MG63 (cell line): Measurements from ENCODE around the gene KCTD15. TPM values are rescaled to one million over a fixed set of nuclear protein-coding genes. Genes with fewer than 3 reads are reported as not detected.
A peak's percentile ranks its signal among the peaks of the same experiment; 100 is the strongest.

Experiments used
- DNase-seq: peaks from one replicate; pipeline ENCODE4 v3.0.0-alpha.2; 2020
- H3K27me3 ChIP-seq: fragments of 250-450 bp; sonication (Bioruptor Pico); 2 replicates; pipeline ENCODE4 v1.5.1; 2020; ENCODE audit warnings: mild to moderate bottlenecking, moderate library complexity
- H3K36me3 ChIP-seq: fragments of 250-450 bp; sonication (Bioruptor Pico); 2 replicates; pipeline ENCODE4 v1.5.1; 2020; ENCODE audit warnings: mild to moderate bottlenecking, moderate library complexity
- H3K4me3 ChIP-seq: fragments of 250-450 bp; sonication (Bioruptor Pico); 2 replicates; pipeline ENCODE4 v1.5.1; 2020; ENCODE audit warnings: mild to moderate bottlenecking, moderate library complexity
- H3K9me3 ChIP-seq: fragments of 250-450 bp; sonication (Bioruptor Pico); 2 replicates; pipeline ENCODE4 v1.5.1; 2020; ENCODE audit warnings: mild to moderate bottlenecking, moderate library complexity
- total RNA-seq: library from RNA; depleted of rRNA; stranded (reverse); fragments of >200 nt; shearing (Covaris generic); gene quantifications from 2 replicates; pipeline ENCODE4 v1.2.3, GENCODE V29; 2014; ENCODE audit warnings: low replicate concordance

The KCTD15 gene
- total RNA-seq, 1 experiment from 2014 or later: 81.7 TPM

DNA sequence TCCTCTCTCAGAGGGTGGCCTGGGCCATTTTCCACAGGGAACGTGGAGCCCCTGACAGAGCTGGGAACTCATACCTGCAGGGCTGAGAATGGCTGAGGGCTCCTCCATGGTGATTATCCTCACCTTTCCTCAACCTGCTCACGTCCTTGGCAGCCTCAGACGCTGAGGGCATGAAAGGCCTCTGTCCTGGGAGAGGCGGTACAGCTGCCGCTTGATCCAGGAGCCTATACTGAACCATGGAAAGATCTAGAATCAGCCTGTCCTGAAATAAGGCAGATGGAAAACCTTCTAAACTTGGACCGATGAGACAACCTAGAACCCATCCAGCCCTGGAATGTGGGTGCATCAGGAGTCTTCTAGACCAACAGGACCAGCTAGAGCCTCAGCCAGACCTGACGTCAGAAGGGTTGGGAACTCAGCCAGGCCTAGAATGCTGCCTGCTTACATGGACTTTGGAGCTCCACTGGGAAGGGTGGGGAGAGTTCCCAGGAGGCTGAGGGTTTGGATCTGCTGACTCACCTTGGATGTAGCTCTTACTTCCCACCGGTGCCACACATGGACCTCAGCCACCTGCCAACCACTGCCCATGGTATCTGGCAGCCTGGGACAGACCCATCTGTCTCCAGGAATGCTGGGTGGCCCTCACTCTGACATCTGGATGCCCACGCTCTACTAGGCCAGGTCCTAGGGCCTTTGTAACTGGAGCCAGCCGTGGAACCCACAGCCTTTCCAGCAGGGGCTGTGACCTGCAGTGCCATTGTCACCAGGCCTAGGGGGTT, 7.5 kb downstream of the KCTD15 start:
- peak; percentile 82 for DNase-seq
- peaks cover 91% of the 10 kb centered on the region for H3K36me3 ChIP-seq
- H3K27me3 ChIP-seq: no peaks in the 10 kb centered on the region
- H3K4me3 ChIP-seq: no peak overlapping the region
- no peaks in the 10 kb centered on the region for H3K9me3 ChIP-seq

DNA sequence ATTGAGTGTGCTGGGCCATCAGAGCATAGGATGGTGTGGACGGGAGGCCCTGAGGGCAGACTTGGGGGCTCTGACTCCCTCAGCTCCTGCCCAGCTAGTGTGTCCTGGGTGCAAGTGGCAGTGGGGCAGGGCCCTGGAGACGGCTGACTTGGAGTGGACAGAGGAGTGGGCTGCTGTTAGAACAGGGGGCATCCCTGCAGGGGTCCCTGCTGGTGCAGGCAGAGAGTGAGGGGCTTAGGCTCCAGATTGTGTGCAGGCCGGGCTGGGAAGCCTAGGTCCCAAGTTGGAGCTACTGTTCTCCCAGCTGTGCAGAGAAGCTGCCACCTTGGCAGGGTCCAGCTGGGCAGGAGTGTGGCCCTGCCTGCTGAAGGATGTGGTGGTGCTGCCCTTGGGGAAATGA, 8.6 kb downstream of the KCTD15 start:
- no peak overlapping the region for H3K4me3 ChIP-seq
- no peaks in the 10 kb centered on the region for H3K9me3 ChIP-seq
- H3K27me3 ChIP-seq: no peaks in the 10 kb centered on the region
- H3K36me3 ChIP-seq: peaks cover 82% of the 10 kb centered on the region
- no peak for DNase-seq

DNA sequence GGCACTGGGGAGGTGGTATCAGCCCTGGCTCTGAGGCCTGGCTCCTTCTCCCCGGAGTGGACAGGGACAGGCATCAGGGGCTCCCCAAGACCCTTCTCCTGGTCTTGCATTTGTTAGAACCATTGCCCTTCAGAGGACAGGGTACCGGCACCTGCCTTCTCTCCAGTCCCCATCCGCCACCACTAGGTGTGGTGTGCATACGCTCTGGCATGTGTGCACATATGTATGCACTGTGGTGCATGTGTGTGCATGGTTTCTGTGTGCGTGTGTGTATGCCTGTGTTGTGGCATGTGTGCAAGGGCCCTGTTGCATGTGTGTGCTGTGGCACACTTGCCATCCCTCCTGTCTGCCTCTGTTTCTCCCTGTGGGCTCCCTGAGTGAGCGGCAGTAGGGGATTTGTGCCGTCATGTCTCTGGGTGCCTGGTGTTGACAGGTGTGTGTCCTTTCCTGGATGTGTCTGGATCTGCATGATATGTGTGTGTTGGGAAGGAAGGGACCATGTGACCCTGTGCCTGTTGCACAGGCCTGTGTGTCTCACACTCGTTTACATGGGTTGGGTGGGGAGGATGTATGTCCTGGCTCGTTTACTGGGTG, 9.3 kb downstream of the KCTD15 start:
- H3K4me3 ChIP-seq: no peak overlapping the region
- no peaks in the 10 kb centered on the region for H3K27me3 ChIP-seq
- H3K9me3 ChIP-seq: no peaks in the 10 kb centered on the region
- H3K36me3 ChIP-seq: peaks cover 80% of the 10 kb centered on the region
- DNase-seq: no peak

DNA sequence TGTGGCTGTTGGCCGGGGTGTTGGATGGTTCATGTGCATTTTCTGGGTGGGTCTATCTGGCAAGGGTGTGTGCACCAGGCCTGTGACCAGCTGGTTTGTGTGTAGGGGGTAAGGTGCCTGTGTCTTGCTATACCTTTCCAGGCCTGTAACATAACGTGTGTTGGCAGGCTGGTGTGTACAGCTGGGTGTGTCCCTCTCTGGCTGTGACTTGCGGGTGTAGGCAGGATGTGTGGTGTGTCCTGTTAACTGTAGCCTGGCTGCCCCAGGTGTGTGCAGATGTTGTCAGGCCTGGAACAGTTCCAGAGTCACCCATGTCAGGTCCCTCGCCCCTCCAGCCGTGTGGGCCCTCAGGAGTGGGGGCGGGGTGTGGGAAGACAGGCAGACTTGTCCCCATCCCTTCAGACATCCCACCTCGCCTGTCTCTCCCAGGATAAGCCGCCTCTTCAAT, 9.8 kb downstream of the KCTD15 start:
- no peak for DNase-seq

DNA sequence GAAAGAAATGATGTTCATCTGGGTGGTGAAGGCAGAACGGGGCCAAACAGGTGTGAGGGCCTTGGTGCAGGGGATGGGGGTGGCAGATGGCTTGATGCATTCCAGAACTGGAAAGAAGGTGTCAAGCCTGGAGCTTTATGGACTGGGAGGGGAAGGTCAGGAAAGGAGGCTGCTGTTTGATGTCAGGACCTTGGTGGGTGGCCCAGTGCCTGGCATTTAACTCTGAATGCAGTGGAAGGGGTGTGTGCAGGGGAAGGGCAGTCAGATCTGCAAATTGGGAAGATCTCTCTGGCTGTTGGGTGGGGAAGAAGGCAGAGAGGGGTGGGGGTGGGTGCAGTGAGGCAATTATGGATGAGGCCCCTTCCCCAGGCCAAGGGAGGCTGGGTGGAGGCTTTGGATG, 11.7 kb downstream of the KCTD15 start:
- Histone ChIP-seq H3K36me3 (peaks cover 81% of the 10 kb centered on the region), H3K4me3 (no peak overlapping the region), H3K27me3 (no peaks in the 10 kb centered on the region), H3K9me3 (no peaks in the 10 kb centered on the region)
- DNase-seq: no peak

More for the DNA sequence above, 9.8 kb downstream of the KCTD15 start:
- Histone ChIP-seq H3K36me3 (peaks cover 78% of the 10 kb centered on the region), H3K27me3 (no peaks in the 10 kb centered on the region), H3K4me3 (no peak overlapping the region), H3K9me3 (no peaks in the 10 kb centered on the region)

DNA sequence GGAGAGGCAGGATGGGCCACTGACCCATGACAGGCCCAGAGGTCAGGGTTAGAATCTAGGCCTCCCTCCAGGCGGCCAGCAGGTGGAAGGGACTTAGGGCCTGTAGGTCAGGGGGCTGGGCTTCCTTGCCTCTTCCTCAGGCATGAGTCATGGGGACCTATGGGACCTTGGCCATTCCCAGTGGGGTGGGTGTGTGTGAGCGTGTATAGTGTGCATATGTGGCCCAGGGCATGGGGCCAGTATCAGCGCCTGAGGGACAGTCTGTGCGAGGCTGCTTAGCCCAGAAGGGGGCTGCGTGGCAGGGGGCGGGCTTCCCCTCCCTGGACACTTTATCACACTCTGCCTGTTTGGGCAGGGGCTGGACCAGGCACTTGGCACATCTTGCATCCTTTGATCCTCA, 13.3 kb downstream of the KCTD15 start:
- H3K36me3 ChIP-seq: peaks cover 67% of the 10 kb centered on the region
- DNase-seq: peak; percentile 73
- H3K4me3 ChIP-seq: no peak overlapping the region
- no peaks in the 10 kb centered on the region for H3K27me3 ChIP-seq
- no peaks in the 10 kb centered on the region for H3K9me3 ChIP-seq

DNA sequence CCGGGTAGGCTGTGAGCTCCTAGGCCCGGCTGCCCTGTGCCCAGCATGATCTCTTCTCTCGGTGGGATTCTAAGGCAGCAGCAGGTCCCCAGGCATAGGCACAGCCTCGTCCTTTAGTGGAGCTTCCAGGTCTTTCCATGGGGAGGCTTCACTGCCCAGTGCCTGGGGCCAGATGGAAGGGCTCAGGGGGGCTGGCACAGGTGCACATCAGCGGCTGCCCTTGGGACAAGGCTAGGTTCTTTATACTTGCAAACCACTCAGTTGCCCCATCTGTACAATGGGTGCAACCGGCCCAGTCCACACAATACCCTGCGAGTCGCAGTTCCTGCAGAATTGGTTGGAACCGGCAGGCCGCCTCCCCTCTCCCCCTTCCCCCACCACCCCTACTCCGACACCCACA, 14.2 kb downstream of the KCTD15 start:
- Histone ChIP-seq H3K9me3 (no peaks in the 10 kb centered on the region), H3K4me3 (no peak overlapping the region), H3K27me3 (no peaks in the 10 kb centered on the region), H3K36me3 (peaks cover 59% of the 10 kb centered on the region)
- no peak for DNase-seq

DNA sequence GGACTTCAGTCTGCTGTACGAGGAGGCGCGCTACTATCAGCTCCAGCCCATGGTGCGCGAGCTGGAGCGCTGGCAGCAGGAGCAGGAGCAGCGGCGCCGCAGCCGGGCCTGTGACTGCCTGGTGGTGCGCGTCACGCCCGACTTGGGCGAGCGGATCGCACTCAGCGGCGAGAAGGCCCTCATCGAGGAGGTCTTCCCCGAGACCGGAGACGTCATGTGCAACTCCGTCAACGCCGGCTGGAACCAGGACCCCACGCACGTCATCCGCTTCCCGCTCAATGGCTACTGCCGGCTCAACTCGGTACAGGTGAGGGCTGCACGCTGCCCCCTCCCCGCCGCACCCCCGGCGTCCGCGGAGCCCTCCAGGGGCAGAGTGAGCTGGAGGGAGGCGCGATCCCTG, 14.6 kb downstream of the KCTD15 start:
- no peak for DNase-seq
- no peak overlapping the region for H3K4me3 ChIP-seq
- H3K27me3 ChIP-seq: no peaks in the 10 kb centered on the region
- peaks cover 55% of the 10 kb centered on the region for H3K36me3 ChIP-seq
- H3K9me3 ChIP-seq: no peaks in the 10 kb centered on the region

DNA sequence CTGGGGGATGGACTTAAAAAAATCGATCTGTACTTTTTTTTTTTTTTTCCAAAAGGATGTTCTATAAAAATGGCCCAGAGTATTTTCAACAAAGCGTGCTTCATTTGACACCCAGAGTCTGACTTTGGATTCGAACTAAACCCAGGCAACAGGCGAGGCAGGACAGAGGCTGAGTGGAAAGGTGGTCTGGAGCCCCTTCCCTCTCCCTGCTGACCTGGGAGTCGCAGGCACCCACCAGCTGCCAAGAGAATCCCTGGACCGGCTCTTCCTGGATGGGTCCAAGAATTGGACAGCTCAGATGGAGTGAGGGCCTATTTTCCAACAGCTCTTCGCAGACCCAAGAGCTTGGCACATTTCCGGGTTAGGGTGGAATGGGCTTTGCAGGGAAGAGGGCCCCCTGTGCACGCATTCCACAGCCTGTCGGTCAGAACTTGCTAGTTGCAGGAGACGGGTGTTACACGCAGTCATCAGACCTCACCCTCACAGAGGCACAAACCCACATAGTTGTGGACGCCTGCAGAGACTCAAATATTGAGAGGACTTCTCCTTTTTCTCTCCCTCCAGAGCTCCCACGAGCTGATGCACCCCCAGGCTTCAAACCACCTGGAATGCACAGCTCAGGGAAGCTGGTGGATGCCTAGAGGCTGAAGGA, 15.2 kb downstream of the KCTD15 start:
- H3K27me3 ChIP-seq: no peaks in the 10 kb centered on the region

DNA sequence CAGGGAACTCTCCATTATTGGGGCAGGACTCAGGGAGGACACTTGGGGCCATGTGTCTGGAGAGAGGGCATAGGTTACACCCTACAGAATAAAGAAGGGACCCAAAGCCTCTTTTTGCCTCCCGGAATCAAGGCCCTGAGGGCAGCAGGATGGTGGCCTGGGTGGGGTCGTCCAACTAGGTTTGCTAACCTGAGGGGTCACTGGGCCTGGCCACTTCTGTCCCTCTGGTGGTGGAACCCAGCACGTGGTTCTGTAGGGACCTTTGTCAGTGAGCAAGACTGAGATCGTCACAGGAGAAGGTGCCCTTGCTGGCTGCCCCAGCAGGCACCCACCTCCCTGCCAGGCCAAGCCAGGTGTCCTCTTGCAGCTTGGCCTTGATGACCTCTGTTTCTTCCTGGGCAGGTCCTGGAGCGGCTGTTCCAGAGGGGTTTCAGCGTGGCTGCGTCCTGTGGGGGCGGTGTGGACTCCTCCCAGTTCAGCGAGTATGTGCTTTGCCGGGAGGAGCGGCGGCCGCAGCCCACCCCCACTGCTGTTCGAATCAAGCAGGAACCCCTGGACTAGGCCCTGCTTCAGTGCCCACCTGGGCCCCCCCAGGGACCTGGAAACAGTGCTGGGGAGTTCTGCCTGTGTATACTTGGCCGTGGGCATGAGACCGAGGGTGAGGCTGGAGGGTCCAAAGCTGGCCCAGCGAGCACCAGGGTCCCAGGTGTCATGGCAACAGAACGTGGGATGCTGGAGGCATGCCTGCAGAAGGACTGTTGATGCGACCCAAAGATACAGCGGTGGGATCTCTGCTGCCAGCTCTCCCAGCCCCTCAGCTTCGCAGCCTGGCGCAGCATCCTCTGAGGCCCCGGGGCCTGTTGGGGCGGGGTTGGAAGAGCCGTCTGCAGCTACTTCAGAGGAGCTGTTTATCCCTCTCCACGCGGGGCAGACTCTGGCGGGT, 16.0 kb downstream of the KCTD15 start:
- Histone ChIP-seq H3K36me3 (peaks cover 41% of the 10 kb centered on the region), H3K9me3 (no peaks in the 10 kb centered on the region), H3K27me3 (no peaks in the 10 kb centered on the region), H3K4me3 (no peak overlapping the region)
- DNase-seq: no peak

More for the DNA sequence above, 15.2 kb downstream of the KCTD15 start:
- Histone ChIP-seq H3K36me3 (peaks cover 49% of the 10 kb centered on the region), H3K9me3 (no peaks in the 10 kb centered on the region), H3K4me3 (no peak overlapping the region)
- DNase-seq: no peak

DNA sequence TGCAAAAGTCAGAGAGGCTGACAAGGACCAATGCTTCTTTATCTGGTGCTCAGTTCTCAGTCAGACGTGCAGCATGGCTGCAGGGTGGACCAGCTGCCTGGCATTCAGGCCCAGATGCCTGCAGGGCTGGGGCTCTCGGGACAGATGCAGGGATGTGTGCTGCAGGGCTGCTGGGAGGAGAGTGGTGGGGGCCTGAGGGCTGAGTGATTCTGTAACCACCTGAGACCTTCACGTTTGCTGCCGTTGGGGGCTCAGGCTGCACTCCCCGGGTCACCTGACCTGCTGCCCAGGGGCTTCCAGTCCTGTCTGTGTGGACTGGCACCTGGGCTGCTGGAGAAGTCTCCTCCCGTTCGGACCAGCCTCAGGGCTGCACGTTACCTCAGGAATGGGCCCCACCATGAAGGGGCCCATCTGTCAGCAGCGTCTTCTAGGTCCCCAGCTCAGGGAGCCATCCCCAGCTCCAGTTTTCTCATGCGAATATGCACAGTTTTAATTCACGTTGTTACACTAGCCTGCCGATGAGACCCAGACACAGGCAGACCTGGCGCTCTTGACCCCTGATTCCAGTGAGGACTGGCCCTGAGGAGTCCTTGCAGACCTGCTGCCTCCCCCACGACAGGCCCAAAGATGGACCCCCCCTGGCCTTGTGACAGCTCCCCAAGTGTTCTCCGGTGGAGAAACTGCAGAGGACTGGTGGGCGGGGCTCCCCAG, 16.9 kb downstream of the KCTD15 start:
- H3K9me3 ChIP-seq: no peaks in the 10 kb centered on the region
- DNase-seq: no peak
- H3K4me3 ChIP-seq: no peak overlapping the region
- peaks cover 34% of the 10 kb centered on the region for H3K36me3 ChIP-seq
- no peaks in the 10 kb centered on the region for H3K27me3 ChIP-seq

DNA sequence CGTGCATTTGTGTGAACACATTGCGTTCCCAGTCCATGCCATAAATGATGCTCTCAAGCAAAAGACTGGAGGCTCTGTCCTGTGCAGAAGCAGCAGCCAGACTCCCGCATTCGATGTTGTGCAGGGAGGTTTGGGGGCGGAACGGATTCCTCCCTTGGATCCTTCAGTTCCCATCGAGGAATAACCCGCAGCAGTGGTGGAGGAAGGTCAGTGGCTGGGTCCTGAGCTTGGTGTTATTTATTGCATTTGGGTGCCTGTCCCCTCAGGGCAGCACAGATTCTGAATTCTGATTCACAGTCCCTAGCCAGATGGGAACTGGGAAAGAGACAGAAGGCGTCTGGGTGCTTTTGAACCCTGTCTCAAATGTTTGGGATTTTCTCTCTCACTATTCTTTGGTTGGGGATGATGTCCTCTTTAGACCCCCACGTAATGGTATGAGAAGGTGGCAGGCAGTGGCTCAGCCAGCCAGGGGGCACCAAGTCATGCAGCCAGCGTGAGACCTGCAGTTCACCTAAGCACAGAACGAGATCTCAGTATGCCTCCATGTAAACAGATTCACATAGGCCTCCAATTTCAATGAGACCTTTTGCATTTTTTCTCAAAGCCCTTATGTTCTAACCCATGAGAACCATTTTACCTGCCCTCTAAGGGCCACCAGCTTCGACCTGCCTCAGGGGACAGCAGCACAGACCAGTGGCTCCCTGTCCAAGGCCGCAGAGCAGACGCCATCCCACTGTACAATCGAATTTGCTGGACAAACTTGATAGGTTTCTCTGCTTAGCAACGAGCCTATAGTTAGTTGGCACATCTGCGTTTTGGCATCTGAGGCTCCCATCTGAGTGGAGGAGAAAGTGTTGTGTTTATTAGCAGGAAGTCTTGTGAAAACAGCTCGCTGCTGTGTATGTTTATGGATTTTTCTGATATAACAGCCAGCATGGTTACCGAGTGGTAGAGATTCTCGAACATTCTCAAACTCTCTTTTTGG, 17.8 kb downstream of the KCTD15 start:
- DNase-seq: no peak
- Histone ChIP-seq H3K36me3 (peaks cover 26% of the 10 kb centered on the region), H3K27me3 (no peaks in the 10 kb centered on the region), H3K9me3 (no peaks in the 10 kb centered on the region), H3K4me3 (no peak overlapping the region)

DNA sequence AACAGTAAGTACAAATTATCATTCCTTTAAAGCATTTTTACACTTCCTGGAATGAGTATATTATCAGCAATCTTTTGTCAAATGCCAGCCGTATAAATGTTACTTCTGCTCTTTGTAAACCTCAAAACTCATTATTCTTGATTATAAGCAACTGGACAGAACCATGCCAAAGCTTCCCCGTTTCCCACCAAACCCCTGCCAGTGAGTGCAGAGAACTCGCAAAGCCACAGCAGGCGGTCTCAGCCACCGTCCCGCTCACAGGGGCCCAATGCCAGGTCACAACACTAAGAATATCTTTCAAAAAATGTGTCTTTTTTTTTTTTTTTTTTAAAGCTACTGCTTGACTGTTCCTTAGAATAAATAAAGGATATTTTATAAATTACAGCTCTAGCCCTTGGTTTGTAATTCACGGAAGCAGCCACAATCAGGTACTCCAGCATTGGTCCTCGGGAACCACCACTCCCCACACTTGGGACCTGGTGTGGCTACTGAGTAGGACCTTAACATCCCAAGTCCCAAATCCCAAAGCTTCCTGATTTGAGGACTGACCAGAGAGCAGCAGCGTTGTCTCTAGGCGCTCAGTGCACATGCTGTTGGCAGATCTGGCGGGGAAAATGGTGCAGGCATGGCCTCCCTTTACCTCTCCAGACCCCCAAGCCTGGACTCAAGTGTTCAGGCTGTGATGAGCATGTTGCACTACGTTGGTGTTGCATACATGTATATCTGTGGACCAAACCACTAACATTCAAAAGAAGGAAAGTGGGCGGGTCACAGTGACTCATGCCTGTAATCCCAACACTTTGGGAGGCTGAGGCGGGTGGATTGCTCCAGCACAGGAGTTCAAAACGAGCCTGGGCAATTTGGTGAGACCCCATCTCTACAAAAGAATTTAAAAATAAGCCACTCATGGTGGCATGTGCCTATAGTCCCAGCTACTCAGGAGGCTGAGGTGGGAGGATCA, 19.0 kb downstream of the KCTD15 start:
- Histone ChIP-seq H3K27me3 (no peaks in the 10 kb centered on the region), H3K36me3 (peaks cover 25% of the 10 kb centered on the region), H3K4me3 (no peak overlapping the region), H3K9me3 (no peaks in the 10 kb centered on the region)
- DNase-seq: peak; percentile 48

DNA sequence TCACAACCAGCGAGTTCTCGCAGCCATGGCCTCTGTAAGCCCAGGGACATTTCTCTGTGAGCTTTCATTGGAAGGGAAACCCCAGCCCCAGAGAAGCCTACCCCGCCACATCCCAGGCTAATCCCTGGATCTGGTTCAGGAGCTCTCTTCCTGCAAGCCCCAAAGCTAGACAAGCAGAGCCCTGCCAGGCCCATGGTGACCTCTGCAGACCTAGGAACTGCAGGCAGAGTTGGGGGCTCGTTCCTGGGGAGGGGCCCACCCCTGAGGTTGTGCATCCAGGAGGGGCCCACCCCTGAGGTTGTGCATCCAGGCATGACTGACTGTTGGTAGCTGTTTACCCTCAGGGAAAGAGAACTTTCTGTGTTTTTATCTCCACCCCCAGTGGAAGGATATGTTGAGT, 21.7 kb downstream of the KCTD15 start:
- Histone ChIP-seq H3K9me3 (no peaks in the 10 kb centered on the region), H3K36me3 (peaks cover 1% of the 10 kb centered on the region), H3K4me3 (no peak overlapping the region), H3K27me3 (no peaks in the 10 kb centered on the region)
- no peak for DNase-seq
